ENCODE data around the gene CTTN.

- TF ChIP-seq CTCF (conservative IDR thresholded peaks at IDR 0.05; ENCODE audit: low read length) (no peak), EZH2phosphoT487 (IDR thresholded peaks at IDR 0.05; ENCODE audit: borderline replicate concordance, low read depth, low read length) (no peak)
Measured at GRCh38 chr11:70381872-70382861, 16.2 kb upstream of the CTTN start.
